Body of pancreas (tissue), 4 donors: ENCODE measurements around the gene PARP3.

ENCODE experiments used
- CTCF ChIP-seq, 7 experiments: fragments of 450-650 bp in 4 of 7; fragments of 200-600 bp in 3 of 7; sonication (generic) in 3 of 7; IDR thresholded peaks; one replicate each; pipeline ENCODE4 v1.5.1; 2016 to 2019; ENCODE audit warnings: antibody characterized with exemption in 7 of 7
- POLR2A ChIP-seq, 3 donors: fragments of 450-650 bp; IDR thresholded peaks; one replicate each; pipeline ENCODE4 v1.6.1; 2016; ENCODE audit warnings: antibody characterized with exemption in 3 of 3, mild to moderate bottlenecking in 2 of 3

GRCh38 chr3:51985063-51985462, 42.9 kb downstream of the PARP3 start:
- no peak for TF ChIP-seq POLR2A (IDR thresholded peaks at IDR 0.05)
- no peak for TF ChIP-seq CTCF (IDR thresholded peaks at IDR 0.05)
